Measurements from ENCODE around the gene WWTR1. TPM values are rescaled to one million over a fixed set of nuclear protein-coding genes. Genes with fewer than 3 reads are reported as not detected.

Gene WWTR1
- total RNA-seq, 2 experiments from 2014 or later: 0.19 to 0.42 TPM

DNA sequence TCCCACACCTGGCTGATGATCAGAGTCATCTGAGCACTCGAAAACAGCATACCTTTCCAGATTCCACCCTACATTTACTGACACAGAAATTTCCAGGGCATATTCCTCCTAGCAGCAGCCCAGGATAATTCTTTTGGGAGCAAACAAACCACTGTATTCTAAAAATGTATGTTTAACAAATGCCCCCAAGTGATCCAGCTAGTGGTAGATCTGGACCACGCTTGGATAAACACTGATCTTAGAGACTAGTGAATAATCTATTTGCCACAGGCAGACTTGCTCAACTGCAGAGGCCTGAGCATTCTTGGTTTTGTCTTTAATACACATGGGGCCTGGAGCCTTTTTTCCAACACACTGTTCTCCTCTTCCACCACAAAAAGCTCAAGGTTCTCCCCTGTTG, 93.7 kb downstream of the WWTR1 start:
- no peaks in the 10 kb centered on the region for H3K36me3 Mint-ChIP-seq (ENCODE audit: low read depth)
- H3K27me3 Mint-ChIP-seq (ENCODE audit: low read depth): no peaks in the 10 kb centered on the region
- CTCF ChIA-PET: no interaction called here
- H3K27ac Mint-ChIP-seq: no peak overlapping the region
- H3K9me3 Mint-ChIP-seq: no peaks in the 10 kb centered on the region
- DNase-seq: no peak
- H3K4me3 Mint-ChIP-seq: no peak overlapping the region
- intact Hi-C loops (cut with micrococcal nuclease): no loop called here
- no peaks in the 10 kb centered on the region for H3K4me1 Mint-ChIP-seq (ENCODE audit: low read depth)

- no peak for DNase-seq
- intact Hi-C loops (cut with micrococcal nuclease): no loop called here
- Mint-ChIP-seq H3K27ac (no peak overlapping the region), H3K4me3 (no peak overlapping the region), H3K36me3 (ENCODE audit: low read depth) (no peaks in the 10 kb centered on the region), H3K27me3 (ENCODE audit: low read depth) (peaks cover 2% of the 10 kb centered on the region), H3K4me1 (ENCODE audit: low read depth) (no peaks in the 10 kb centered on the region), H3K9me3 (no peaks in the 10 kb centered on the region)
- CTCF ChIA-PET: interaction anchor here (0.6 kb wide), 1 partner anchor 96 kb away, joined by 3 read pairs; no protein-coding TSS in a partner anchor
Observed at GRCh38 chr3:149563114-149563513, 94.7 kb downstream of the WWTR1 start.

- H3K9me3 Mint-ChIP-seq: no peaks in the 10 kb centered on the region
- no peak overlapping the region for H3K4me3 Mint-ChIP-seq
- no peaks in the 10 kb centered on the region for H3K36me3 Mint-ChIP-seq (ENCODE audit: low read depth)
- CTCF ChIA-PET: interaction anchor here (1.0 kb wide), 1 partner anchor 8 kb away, joined by 6 read pairs; no protein-coding TSS in a partner anchor
- no peak overlapping the region for H3K27ac Mint-ChIP-seq
- no peaks in the 10 kb centered on the region for H3K4me1 Mint-ChIP-seq (ENCODE audit: low read depth)
- no peak for DNase-seq
- intact Hi-C loops (cut with micrococcal nuclease): no loop called here
- H3K27me3 Mint-ChIP-seq (ENCODE audit: low read depth): peaks cover 4% of the 10 kb centered on the region
Observed at GRCh38 chr3:149560617-149561016, 97.2 kb downstream of the WWTR1 start.

- no peaks in the 10 kb centered on the region for H3K9me3 Mint-ChIP-seq
- peaks cover 5% of the 10 kb centered on the region for H3K27me3 Mint-ChIP-seq (ENCODE audit: low read depth)
- DNase-seq: no peak
- no peak overlapping the region for H3K4me3 Mint-ChIP-seq
- intact Hi-C loops (cut with micrococcal nuclease): no loop called here
- H3K4me1 Mint-ChIP-seq (ENCODE audit: low read depth): peaks cover 2% of the 10 kb centered on the region
- CTCF ChIA-PET: interaction anchor here (1.0 kb wide), 1 partner anchor 9 kb away, joined by 6 read pairs; no protein-coding TSS in a partner anchor
- no peaks in the 10 kb centered on the region for H3K36me3 Mint-ChIP-seq (ENCODE audit: low read depth)
- H3K27ac Mint-ChIP-seq: no peak overlapping the region
Observed at GRCh38 chr3:149560001-149560400, 97.8 kb downstream of the WWTR1 start.

DNA sequence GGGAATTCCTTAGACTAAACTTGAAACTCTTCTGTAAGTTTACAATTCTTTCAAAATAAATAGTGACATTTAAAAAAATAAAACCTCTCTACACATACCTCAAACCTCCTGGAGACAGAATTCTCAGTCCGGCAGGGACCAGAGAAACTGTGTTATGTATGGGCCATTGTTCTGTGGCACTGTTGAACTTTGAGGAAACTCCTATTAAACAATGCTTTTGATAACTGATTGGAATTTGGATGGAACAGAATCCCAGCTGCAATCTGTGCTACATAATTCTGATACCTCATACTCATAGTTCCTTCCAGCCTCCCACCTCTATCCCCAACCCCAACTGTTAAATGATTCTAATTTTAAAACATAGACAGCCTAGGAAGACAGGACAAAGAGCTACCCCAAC, 98.3 kb downstream of the WWTR1 start:
- Mint-ChIP-seq H3K4me1 (ENCODE audit: low read depth) (peaks cover 6% of the 10 kb centered on the region), H3K9me3 (no peaks in the 10 kb centered on the region), H3K4me3 (no peak overlapping the region), H3K36me3 (ENCODE audit: low read depth) (no peaks in the 10 kb centered on the region), H3K27ac (no peak overlapping the region), H3K27me3 (ENCODE audit: low read depth) (peaks cover 7% of the 10 kb centered on the region)
- CTCF ChIA-PET: interaction anchor here (1.0 kb wide), 1 partner anchor 9 kb away, joined by 6 read pairs; no protein-coding TSS in a partner anchor
- DNase-seq: no peak
- intact Hi-C loops (cut with micrococcal nuclease): no loop called here

- H3K27ac Mint-ChIP-seq: no peak overlapping the region
- H3K36me3 Mint-ChIP-seq (ENCODE audit: low read depth): no peaks in the 10 kb centered on the region
- H3K4me1 Mint-ChIP-seq (ENCODE audit: low read depth): peaks cover 6% of the 10 kb centered on the region
- no peaks in the 10 kb centered on the region for H3K9me3 Mint-ChIP-seq
- no peak for DNase-seq
- intact Hi-C loops (cut with micrococcal nuclease): no loop called here
- peaks cover 14% of the 10 kb centered on the region for H3K27me3 Mint-ChIP-seq (ENCODE audit: low read depth)
- CTCF ChIA-PET: no interaction called here
- H3K4me3 Mint-ChIP-seq: no peak overlapping the region
Observed at GRCh38 chr3:149555927-149556326, 101.9 kb downstream of the WWTR1 start.

DNA sequence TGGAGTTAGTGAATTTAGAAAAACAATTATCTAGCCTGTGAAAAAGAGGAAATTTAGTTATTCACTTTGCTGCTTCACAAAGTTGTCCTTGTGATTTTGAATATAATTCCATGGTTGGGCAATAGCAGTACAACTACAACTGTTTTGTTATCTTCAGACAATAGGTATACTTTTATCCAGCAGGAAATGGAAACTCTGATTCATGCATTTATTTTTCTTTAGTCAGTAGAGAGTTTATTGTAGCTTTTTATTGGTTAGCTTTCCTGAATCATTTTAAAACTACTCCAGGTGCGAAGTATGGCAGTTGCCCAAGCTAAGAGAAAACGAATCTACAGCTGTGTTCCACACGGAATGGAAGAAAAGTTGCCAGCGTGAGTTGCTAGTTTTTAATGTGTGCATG, 103.0 kb downstream of the WWTR1 start:
- Mint-ChIP-seq H3K36me3 (ENCODE audit: low read depth) (no peaks in the 10 kb centered on the region), H3K4me1 (ENCODE audit: low read depth) (peaks cover 6% of the 10 kb centered on the region), H3K27ac (no peak overlapping the region), H3K27me3 (ENCODE audit: low read depth) (peaks cover 14% of the 10 kb centered on the region), H3K9me3 (no peaks in the 10 kb centered on the region), H3K4me3 (no peak overlapping the region)
- CTCF ChIA-PET: interaction anchor here (0.6 kb wide), 2 partner anchors 59 to 217 kb away, joined by 3 to 5 read pairs; no protein-coding TSS in a partner anchor
- DNase-seq: no peak
- intact Hi-C loops (cut with micrococcal nuclease): no loop called here

DNA sequence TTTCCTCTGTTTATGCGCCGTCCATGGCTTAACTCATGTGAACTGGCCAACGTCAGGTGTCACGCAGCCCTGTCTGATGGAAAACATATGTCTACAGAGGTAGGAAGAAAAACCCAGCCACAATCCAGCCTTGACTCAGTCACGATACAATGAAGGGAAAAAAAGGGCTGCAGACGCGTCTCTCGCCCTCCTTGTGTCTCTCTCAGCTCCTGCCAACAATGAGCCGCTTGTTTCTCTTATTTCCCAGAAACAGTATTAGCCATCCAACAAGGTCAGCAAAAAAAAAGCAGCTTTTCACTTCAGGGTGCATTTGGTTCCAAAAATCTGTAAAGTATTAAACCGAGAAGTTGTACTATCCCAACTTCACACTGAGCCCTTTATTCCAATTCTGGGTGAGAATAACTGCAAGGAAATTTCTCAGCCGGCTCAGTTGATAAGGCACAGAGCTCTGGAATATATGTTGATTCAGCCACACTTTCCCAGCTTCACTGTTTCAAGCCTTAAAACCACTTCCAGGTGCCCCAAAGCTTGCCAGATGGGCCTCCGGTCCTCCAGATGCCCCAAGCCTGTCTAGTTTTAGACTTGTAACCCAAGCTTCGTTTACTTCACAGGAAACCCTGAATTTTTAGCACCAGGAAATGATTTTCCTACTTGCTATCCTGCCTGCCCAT, 103.9 kb downstream of the WWTR1 start:
- Mint-ChIP-seq H3K4me3 (no peak overlapping the region), H3K4me1 (ENCODE audit: low read depth) (peaks cover 6% of the 10 kb centered on the region), H3K27me3 (ENCODE audit: low read depth) (peaks cover 19% of the 10 kb centered on the region), H3K9me3 (no peaks in the 10 kb centered on the region), H3K27ac (no peak overlapping the region), H3K36me3 (ENCODE audit: low read depth) (no peaks in the 10 kb centered on the region)
- CTCF ChIA-PET: interaction anchor here (1.5 kb wide), 1 partner anchor 15 kb away, joined by 5 read pairs; no protein-coding TSS in a partner anchor
- intact Hi-C loops (cut with micrococcal nuclease): no loop called here
- DNase-seq: no peak

GRCh38 chr3:149552700-149553099, 105.1 kb downstream of the WWTR1 start:
- CTCF ChIA-PET: no interaction called here
- H3K36me3 Mint-ChIP-seq (ENCODE audit: low read depth): no peaks in the 10 kb centered on the region
- H3K27me3 Mint-ChIP-seq (ENCODE audit: low read depth): peaks cover 21% of the 10 kb centered on the region
- intact Hi-C loops (cut with micrococcal nuclease): no loop called here
- H3K4me1 Mint-ChIP-seq (ENCODE audit: low read depth): peaks cover 6% of the 10 kb centered on the region
- H3K9me3 Mint-ChIP-seq: no peaks in the 10 kb centered on the region
- no peak overlapping the region for H3K4me3 Mint-ChIP-seq
- no peak overlapping the region for H3K27ac Mint-ChIP-seq
- no peak for DNase-seq

GRCh38 chr3:149551500-149551899, 106.3 kb downstream of the WWTR1 start:
- no peaks in the 10 kb centered on the region for H3K36me3 Mint-ChIP-seq (ENCODE audit: low read depth)
- DNase-seq: no peak
- peaks cover 24% of the 10 kb centered on the region for H3K27me3 Mint-ChIP-seq (ENCODE audit: low read depth)
- no peaks in the 10 kb centered on the region for H3K9me3 Mint-ChIP-seq
- CTCF ChIA-PET: no interaction called here
- no peak overlapping the region for H3K4me3 Mint-ChIP-seq
- intact Hi-C loops (cut with micrococcal nuclease): no loop called here
- H3K4me1 Mint-ChIP-seq (ENCODE audit: low read depth): peaks cover 6% of the 10 kb centered on the region
- H3K27ac Mint-ChIP-seq: no peak overlapping the region

- Mint-ChIP-seq H3K36me3 (ENCODE audit: low read depth) (no peaks in the 10 kb centered on the region), H3K27me3 (ENCODE audit: low read depth) (peaks cover 28% of the 10 kb centered on the region), H3K9me3 (no peaks in the 10 kb centered on the region), H3K4me1 (ENCODE audit: low read depth) (no peaks in the 10 kb centered on the region), H3K4me3 (no peak overlapping the region), H3K27ac (no peak overlapping the region)
- intact Hi-C loops (cut with micrococcal nuclease): no loop called here
- CTCF ChIA-PET: no interaction called here
- no peak for DNase-seq
Observed at GRCh38 chr3:149548669-149549065, 109.2 kb downstream of the WWTR1 start.

DNA sequence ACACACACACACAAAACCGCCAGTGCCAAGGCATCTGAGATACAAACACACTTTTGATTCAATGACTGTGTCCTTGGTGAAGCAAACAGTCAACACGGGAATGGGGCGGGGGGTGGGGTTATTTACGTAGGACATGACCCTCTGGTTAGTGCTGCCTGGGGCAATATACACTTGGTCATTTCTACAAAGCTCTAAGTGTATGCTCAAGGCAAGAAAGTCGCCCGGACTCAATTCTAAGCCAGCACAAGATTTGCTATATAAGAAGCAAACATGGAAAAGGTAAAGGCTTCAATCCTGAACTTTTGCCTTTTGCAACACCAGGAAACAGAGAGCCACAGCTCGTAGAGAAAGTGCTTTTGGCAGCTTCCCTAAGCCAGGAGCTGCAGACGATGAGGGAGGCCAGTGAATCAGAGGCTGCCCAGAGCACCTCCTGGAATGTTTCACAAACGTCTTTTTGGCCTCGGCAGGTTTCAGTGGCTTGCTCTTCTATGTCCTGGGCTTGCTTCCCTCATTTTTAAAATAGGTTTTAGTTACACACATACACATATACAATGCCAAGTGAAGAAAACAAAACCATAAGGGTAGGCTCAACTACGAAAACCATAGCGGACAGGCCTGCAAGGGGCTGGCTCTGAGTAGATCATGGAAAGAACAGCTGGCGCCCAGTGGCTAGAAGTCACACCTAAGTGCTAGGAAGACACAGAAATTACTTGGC, 109.7 kb downstream of the WWTR1 start:
- Mint-ChIP-seq H3K4me1 (ENCODE audit: low read depth) (no peaks in the 10 kb centered on the region), H3K4me3 (no peak overlapping the region), H3K36me3 (ENCODE audit: low read depth) (no peaks in the 10 kb centered on the region), H3K9me3 (no peaks in the 10 kb centered on the region), H3K27ac (no peak overlapping the region), H3K27me3 (ENCODE audit: low read depth) (peaks cover 28% of the 10 kb centered on the region)
- CTCF ChIA-PET: no interaction called here
- no peak for DNase-seq
- intact Hi-C loops (cut with micrococcal nuclease): no loop called here

GRCh38 chr3:149547413-149547812, 110.4 kb downstream of the WWTR1 start:
- CTCF ChIA-PET: no interaction called here
- Mint-ChIP-seq H3K4me3 (no peak overlapping the region), H3K27me3 (ENCODE audit: low read depth) (peaks cover 26% of the 10 kb centered on the region), H3K27ac (no peak overlapping the region), H3K4me1 (ENCODE audit: low read depth) (no peaks in the 10 kb centered on the region), H3K9me3 (no peaks in the 10 kb centered on the region), H3K36me3 (ENCODE audit: low read depth) (no peaks in the 10 kb centered on the region)
- no peak for DNase-seq
- intact Hi-C loops (cut with micrococcal nuclease): no loop called here

Data from activated naive CD4-positive, alpha-beta T cell treated with anti-CD3 and anti-CD28 coated beads for 36 hours (primary cell).